Natural killer cell (primary cell): ENCODE measurements around the gene DLG5. TPM values are rescaled to one million over a fixed set of nuclear protein-coding genes. Genes with fewer than 3 reads are reported as not detected.
A peak's percentile ranks its signal among the peaks of the same experiment; 100 is the strongest.

Source experiments
- ATAC-seq, 3 donors: fragments of 150-1000 bp in 2 of 3; fragments of 200-7000 bp in 1 of 3; cut with Tn5 transposase; 1 replicate in 1 of 3; 2 replicates in 2 of 3; pipeline ENCODE4 v1.10.0; 2021; ENCODE audit warnings: mild to moderate bottlenecking in 2 of 3, moderate library complexity in 2 of 3
- DNase-seq, 2 donors: peaks; one replicate each; pipeline versions ENCODE4 v3.0.0 to v3.0.0-alpha.2; 2013 to 2021; ENCODE audit warnings: mixed read lengths in 1 of 2
- H3K27ac ChIP-seq: one replicate; pipeline ENCODE4 v1.5.1; 2013; ENCODE audit warnings: mild to moderate bottlenecking, low read length
- H3K27me3 ChIP-seq: one replicate; pipeline ENCODE4 v1.6.1; 2013; ENCODE audit warnings: low read length; ENCODE audit not compliant: control insufficient read depth, insufficient read depth
- H3K36me3 ChIP-seq: one replicate; pipeline ENCODE4 v1.6.1; 2013; ENCODE audit warnings: low read length; ENCODE audit not compliant: control insufficient read depth, insufficient read depth
- H3K4me1 ChIP-seq: one replicate; pipeline ENCODE4 v1.6.1; 2013; ENCODE audit warnings: low read length; ENCODE audit not compliant: control insufficient read depth, insufficient read depth
- H3K4me3 ChIP-seq: one replicate; pipeline ENCODE4 v1.5.1; 2013; ENCODE audit warnings: low read length
- H3K9me3 ChIP-seq: one replicate; pipeline ENCODE4 v1.6.1; 2013; ENCODE audit warnings: low read length; ENCODE audit not compliant: control insufficient read depth, insufficient read depth
- H3K27ac Mint-ChIP-seq, 2 donors: one replicate each; pipeline ENCODE4 v1.8.0; 2022; ENCODE audit warnings: mild to moderate bottlenecking in 2 of 2, mixed read lengths in 2 of 2, moderate library complexity in 1 of 2
- H3K27me3 Mint-ChIP-seq, 2 donors: one replicate each; pipeline ENCODE4 v1.8.0; 2022; ENCODE audit warnings: low read depth in 2 of 2, mixed read lengths in 2 of 2
- H3K36me3 Mint-ChIP-seq: one replicate; pipeline ENCODE4 v1.8.0; 2022; ENCODE audit warnings: mixed read lengths
- H3K4me1 Mint-ChIP-seq, 2 donors: one replicate each; pipeline ENCODE4 v1.8.0; 2022; ENCODE audit warnings: mixed read lengths in 2 of 2
- H3K4me3 Mint-ChIP-seq: one replicate; pipeline ENCODE4 v1.8.0; 2022; ENCODE audit warnings: mild to moderate bottlenecking, moderate library complexity, mixed read lengths
- H3K9me3 Mint-ChIP-seq, 2 donors: one replicate each; pipeline ENCODE4 v1.8.0; 2022; ENCODE audit warnings: mixed read lengths in 2 of 2
- CTCF ChIP-seq: fragments of 200-600 bp; IDR thresholded peaks from one replicate; pipeline ENCODE4 v1.8.0; 2022; ENCODE audit warnings: antibody characterized with exemption
- WGBS: methylation state at CpG from one replicate; pipeline ENCODE4 v1.1.7; 2013; ENCODE audit warnings: missing lambda C conversion rate; ENCODE audit not compliant: insufficient coverage; 5-methylcytosine and 5-hydroxymethylcytosine counted together
- intact Hi-C: fragments of 100-400 bp; cut with micrococcal nuclease; formaldehyde crosslinking; loops from one replicate; pipeline ENCODE4 v1.14.2; 2022
- total RNA-seq, 4 donors: library from RNA; stranded (reverse); fragments of 120-200 nt in 1 of 4; gene quantifications; one replicate each; pipeline versions ENCODE4 v1.2.3 to v1.2.4, GENCODE V29; 2013 to 2022

DLG5 gene
- total RNA-seq, 3 donors from 2014 or later (not counting 1 experiment from before 2014, with no cell fraction given), result 52.8 to 75.0 (median 52.9) TPM

DNA sequence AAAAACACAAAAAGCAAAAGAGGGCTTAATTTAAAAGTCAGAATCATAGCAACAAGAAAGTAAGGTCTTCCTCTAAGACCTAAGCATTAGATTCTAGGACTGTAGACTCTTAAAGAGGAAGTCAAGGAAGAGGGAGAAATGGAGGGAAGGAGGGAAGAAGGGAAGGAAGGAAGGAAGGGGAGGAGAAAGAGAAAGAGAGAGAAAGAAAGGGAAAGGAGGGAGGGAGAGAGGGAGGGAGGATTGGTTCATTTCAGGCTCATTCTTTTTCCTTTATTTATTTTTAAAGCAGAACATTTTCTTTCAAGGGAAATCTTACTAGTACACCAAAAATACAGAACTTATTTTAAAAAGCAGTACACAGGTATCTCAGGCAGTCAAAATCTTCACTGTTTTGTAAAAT lies 81.1 kb downstream of the DLG5 start:
- H3K36me3 ChIP-seq, result peaks cover 40% of the 10 kb centered on the region
- DNase-seq, result no peak
- no peak for TF ChIP-seq CTCF
- H3K27ac Mint-ChIP-seq, result peak overlapping the region; percentile 60 to 66
- peaks cover 13 to 23% of the 10 kb centered on the region in 2 donors for H3K4me1 Mint-ChIP-seq
- no peak for ATAC-seq
- no peaks in the 10 kb centered on the region for H3K9me3 Mint-ChIP-seq
- no peak overlapping the region for H3K4me3 ChIP-seq
- no peak overlapping the region for H3K4me3 Mint-ChIP-seq
- no peaks in the 10 kb centered on the region for H3K36me3 Mint-ChIP-seq
- no peaks in the 10 kb centered on the region for H3K27me3 ChIP-seq
- intact Hi-C loops, result loop anchor here (5.0 kb wide), 1 partner anchor 182 kb away; the partner anchor contains the start of gene POLR3A
- H3K27ac ChIP-seq, result no peak overlapping the region
- H3K9me3 ChIP-seq, result no peaks in the 10 kb centered on the region
- no peaks in the 10 kb centered on the region for H3K27me3 Mint-ChIP-seq
- peaks cover 8% of the 10 kb centered on the region for H3K4me1 ChIP-seq

GRCh38 chr10:77844713-77845445 lies 81.7 kb downstream of the DLG5 start:
- intact Hi-C loops, result loop anchor here (5.0 kb wide), 1 partner anchor 182 kb away; the partner anchor contains the start of gene POLR3A
- Histone ChIP-seq H3K27ac (no peak overlapping the region), H3K27me3 (no peaks in the 10 kb centered on the region), H3K9me3 (no peaks in the 10 kb centered on the region), H3K4me3 (no peak overlapping the region), H3K36me3 (peaks cover 40% of the 10 kb centered on the region), H3K4me1 (peaks cover 8% of the 10 kb centered on the region)
- H3K9me3 Mint-ChIP-seq, result no peaks in the 10 kb centered on the region
- H3K36me3 Mint-ChIP-seq, result no peaks in the 10 kb centered on the region
- DNase-seq (no peak), ATAC-seq (peak in 1 of 3 donors; percentile 31)
- H3K4me1 Mint-ChIP-seq, result peaks cover 7 to 21% of the 10 kb centered on the region in 2 donors
- no peak overlapping the region for H3K4me3 Mint-ChIP-seq
- no peak for TF ChIP-seq CTCF
- peak overlapping the region; percentile 60 to 66 for H3K27ac Mint-ChIP-seq
- H3K27me3 Mint-ChIP-seq, result no peaks in the 10 kb centered on the region
- WGBS, result 79% methylated on average over 9 of the region's 9 CpGs

DNA sequence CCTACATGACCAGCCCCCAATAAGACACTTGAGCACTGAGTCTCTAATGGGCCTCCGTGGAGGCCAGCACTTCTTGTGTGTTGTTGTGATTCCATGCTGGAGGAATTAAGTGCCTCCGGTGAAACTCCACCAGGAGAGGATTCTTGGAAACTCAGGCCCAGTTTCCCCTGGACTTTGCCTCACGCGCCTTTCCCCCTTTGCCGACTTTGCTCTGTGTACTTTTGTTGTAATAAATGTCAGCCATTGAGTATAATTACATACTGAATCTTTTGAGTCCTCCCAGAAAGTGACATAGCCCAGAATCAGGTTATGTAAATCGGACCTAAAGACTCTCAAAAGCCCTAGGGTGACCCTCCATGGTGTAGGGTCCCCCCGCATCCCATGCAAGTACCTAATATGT lies 82.4 kb downstream of the DLG5 start:
- ATAC-seq, result no peak
- 97% methylated on average over 6 of the region's 7 CpGs for WGBS
- intact Hi-C loops, result no loop called here

More for the DNA sequence above, 82.4 kb downstream of the DLG5 start:
- no peak for DNase-seq
- no peak overlapping the region for H3K4me3 Mint-ChIP-seq
- H3K4me1 Mint-ChIP-seq, result peaks cover 6 to 18% of the 10 kb centered on the region in 2 donors
- no peaks in the 10 kb centered on the region for H3K36me3 Mint-ChIP-seq
- H3K27ac ChIP-seq, result no peak overlapping the region
- no peaks in the 10 kb centered on the region for H3K27me3 Mint-ChIP-seq
- H3K27ac Mint-ChIP-seq, result peak overlapping the region; percentile 60 to 66
- no peaks in the 10 kb centered on the region for H3K9me3 ChIP-seq
- no peaks in the 10 kb centered on the region for H3K9me3 Mint-ChIP-seq
- H3K4me1 ChIP-seq, result peaks cover 8% of the 10 kb centered on the region
- no peaks in the 10 kb centered on the region for H3K27me3 ChIP-seq
- H3K36me3 ChIP-seq, result peaks cover 40% of the 10 kb centered on the region
- no peak for TF ChIP-seq CTCF
- H3K4me3 ChIP-seq, result no peak overlapping the region
